Measurements from ENCODE around the gene ANGEL1. TPM values are rescaled to one million over a fixed set of nuclear protein-coding genes. Genes with fewer than 3 reads are reported as not detected.
A peak's percentile ranks its signal among the peaks of the same experiment; 100 is the strongest.

ANGEL1 gene, protein sequence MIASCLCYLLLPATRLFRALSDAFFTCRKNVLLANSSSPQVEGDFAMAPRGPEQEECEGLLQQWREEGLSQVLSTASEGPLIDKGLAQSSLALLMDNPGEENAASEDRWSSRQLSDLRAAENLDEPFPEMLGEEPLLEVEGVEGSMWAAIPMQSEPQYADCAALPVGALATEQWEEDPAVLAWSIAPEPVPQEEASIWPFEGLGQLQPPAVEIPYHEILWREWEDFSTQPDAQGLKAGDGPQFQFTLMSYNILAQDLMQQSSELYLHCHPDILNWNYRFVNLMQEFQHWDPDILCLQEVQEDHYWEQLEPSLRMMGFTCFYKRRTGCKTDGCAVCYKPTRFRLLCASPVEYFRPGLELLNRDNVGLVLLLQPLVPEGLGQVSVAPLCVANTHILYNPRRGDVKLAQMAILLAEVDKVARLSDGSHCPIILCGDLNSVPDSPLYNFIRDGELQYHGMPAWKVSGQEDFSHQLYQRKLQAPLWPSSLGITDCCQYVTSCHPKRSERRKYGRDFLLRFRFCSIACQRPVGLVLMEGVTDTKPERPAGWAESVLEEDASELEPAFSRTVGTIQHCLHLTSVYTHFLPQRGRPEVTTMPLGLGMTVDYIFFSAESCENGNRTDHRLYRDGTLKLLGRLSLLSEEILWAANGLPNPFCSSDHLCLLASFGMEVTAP
- total RNA-seq (2014; rRNA removed; shearing (Covaris generic)) = 3.0 and 4.7 TPM in 2 replicates

DNA sequence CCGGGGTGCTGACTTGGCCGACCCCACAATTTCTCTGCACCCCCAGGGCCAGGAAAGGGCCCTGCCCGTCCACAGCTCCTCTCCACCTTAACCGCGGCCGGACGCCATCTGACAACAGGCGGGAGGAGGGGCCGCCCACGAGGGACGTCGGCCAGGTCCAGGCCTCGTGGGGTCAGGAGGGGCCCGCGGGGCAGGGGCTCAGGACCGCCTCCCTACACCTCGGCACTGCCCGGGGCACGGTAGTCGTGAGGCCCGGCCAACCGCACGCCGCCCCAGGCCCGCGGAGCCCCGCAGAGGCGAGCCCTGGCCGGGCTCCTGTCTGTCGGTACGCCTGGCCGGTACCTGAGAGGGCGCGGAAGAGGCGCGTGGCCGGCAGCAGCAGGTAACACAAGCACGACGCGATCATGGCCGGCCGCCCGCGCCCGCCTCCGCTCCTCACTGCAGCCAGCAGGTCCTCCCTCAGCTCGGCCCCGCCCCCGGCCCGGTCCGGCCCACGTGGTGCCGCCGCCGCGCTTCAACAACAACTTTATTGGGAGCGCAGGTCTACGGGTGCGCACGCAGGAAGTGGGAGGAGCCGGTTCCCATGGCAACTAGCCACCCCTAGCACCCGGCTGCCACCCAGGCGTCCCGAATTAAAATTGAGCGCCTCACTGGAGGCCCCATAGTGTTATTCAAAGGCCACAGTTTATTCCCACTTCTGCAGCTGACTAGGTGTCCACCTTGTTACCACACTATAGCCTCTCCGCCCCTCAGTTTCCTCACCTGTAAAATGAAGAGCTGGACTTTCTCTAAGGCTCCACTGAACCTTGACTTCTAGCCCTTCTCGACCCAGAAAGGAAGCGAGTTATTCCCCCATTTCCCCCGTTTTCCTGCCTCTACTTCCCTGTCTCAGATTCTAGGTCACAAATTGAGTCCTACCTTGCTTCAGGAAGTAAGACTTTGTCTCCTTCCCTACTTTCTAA, at the start of gene ANGEL1:
TSS of gene ANGEL1 (minus strand) at position 461 of the 962 bp plus-strand sequence. CDS start at position 406, 55 bp downstream.
- peak within 1 kb of the TSS; percentile 7; the same call in 1 of the 2 replicates for H3K27ac ChIP-seq
- peak; percentile 85 to 90 for DNase-seq (ENCODE audit: low read depth in 1 of 2, low spot score in 2 of 2)
- H3K36me3 ChIP-seq = peaks cover 2% of the 10 kb centered on the region; the same call in 1 of the 2 replicates
- no peaks in the 10 kb centered on the region for H3K9me3 ChIP-seq (replicated peaks)
- H3K4me1 ChIP-seq (replicated peaks) = peaks cover 19% of the 10 kb centered on the region
- peak within 1 kb of the TSS; percentile 74 for H3K4me3 ChIP-seq
- H3K27me3 ChIP-seq (replicated peaks) = no peaks in the 10 kb centered on the region

DNA sequence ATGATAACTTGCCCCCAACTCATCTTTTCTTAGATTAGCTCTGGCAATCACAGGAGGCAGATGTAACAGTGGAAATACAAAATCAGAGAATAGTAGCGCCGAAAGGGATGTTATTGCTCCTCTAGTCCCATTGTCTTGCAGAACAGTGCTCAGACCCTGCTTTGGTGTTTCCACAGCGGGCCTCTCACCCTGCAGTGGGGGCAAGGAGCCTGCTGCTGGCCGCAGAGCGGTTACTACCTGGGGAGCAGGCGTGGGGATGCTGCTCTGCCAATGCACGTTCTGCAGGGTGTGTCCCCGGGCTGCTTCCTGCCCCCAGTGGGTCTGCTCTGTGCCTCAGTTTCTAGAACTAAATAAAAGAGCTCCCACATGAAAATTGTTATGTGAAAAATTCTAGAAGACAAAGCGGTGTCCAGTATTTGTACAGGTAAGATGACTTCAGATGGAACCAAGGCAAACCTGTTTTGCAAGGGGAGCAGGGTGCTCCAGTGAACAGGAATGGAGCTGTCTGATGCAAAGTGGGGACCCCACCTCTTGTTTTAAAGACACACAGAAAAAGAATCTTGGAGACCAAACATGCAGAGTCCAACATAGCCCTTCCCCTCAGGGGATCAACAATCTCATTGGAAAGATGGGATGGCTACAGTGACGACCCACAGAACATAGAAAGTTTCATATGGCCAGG, 49.0 kb upstream of the ANGEL1 start:
- Histone ChIP-seq H3K4me3 (no peak overlapping the region), H3K4me1 (replicated peaks) (no peaks in the 10 kb centered on the region), H3K9me3 (replicated peaks) (no peaks in the 10 kb centered on the region), H3K27ac (no peak overlapping the region), H3K36me3 (no peaks in the 10 kb centered on the region), H3K27me3 (replicated peaks) (peaks cover 34% of the 10 kb centered on the region)
- DNase-seq (ENCODE audit: low read depth in 1 of 2, low spot score in 2 of 2) = no peak

DNA sequence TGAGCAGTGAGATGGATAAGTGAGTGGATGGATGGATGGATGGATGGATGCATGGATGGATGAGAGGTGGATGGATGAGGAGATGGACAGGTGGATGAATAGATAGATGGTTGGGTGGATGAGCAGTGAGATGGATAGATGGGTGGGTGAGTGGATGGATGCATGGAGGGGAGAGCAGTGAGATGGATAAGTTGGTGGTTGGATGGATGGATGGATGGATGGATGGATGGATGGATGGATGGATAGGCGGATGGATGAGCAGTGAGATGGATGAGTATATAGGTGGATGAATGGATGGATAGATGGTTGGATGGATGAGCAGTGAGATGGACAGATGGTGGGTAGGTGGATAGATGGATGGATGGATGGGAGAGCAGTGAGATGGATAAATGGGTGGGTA, 44.1 kb upstream of the ANGEL1 start:
- H3K4me3 ChIP-seq = no peak overlapping the region
- no peak for DNase-seq (ENCODE audit: low read depth in 1 of 2, low spot score in 2 of 2)
- H3K9me3 ChIP-seq (replicated peaks) = no peaks in the 10 kb centered on the region
- H3K4me1 ChIP-seq (replicated peaks) = no peaks in the 10 kb centered on the region
- H3K36me3 ChIP-seq = no peaks in the 10 kb centered on the region
- H3K27ac ChIP-seq = no peak overlapping the region
- H3K27me3 ChIP-seq (replicated peaks) = peaks cover 26% of the 10 kb centered on the region

DNA sequence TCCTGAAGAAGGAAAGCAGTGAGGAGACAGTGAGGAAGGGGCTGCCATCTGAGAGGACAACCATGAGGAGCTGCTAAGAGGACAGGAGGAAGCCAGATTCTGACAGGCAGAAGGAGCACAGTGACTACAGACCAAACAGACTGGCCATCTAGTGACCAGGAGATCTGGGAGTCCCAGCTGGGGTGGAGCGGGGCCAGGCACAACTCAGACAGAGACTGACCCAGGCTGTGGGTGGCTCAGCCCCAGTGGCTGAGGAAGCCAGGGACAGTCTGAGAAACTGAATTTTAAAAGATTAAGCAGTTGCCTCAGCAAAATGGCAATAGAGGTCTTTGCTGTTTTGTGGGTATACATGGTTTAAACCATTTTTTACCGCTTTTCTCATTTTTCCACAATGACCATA, 42.4 kb upstream of the ANGEL1 start:
- Histone ChIP-seq H3K36me3 (no peaks in the 10 kb centered on the region), H3K4me3 (no peak overlapping the region), H3K27ac (no peak overlapping the region), H3K27me3 (replicated peaks) (peaks cover 13% of the 10 kb centered on the region; the same call in 1 of the 2 replicates), H3K9me3 (replicated peaks) (no peaks in the 10 kb centered on the region), H3K4me1 (replicated peaks) (no peaks in the 10 kb centered on the region)
- DNase-seq (ENCODE audit: low read depth in 1 of 2, low spot score in 2 of 2) = no peak

DNA sequence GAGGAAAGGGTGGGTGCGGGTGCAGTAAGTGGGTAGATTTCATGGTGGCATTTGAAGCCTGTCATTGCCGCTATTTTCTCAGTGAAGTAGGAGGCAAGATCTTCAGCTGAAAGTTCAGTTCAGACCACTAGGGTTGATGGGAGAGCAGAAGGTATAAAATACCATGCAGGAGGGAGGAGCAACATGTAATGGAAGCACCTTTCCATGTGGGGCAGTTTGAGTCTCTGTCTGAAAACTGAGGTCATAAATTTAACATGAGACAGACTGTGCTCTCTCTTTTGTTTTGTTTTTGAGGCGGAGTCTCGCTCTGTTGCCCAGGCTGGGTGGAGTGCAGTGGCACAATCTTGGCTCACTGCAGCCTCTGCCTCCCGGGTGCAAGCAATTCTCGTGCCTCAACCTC, 36.2 kb upstream of the ANGEL1 start:
- Histone ChIP-seq H3K4me3 (no peak overlapping the region), H3K9me3 (replicated peaks) (no peaks in the 10 kb centered on the region), H3K4me1 (replicated peaks) (no peaks in the 10 kb centered on the region), H3K27ac (no peak overlapping the region), H3K36me3 (no peaks in the 10 kb centered on the region), H3K27me3 (replicated peaks) (no peaks in the 10 kb centered on the region; the same call in 1 of the 2 replicates)
- no peak for DNase-seq (ENCODE audit: low read depth in 1 of 2, low spot score in 2 of 2)

DNA sequence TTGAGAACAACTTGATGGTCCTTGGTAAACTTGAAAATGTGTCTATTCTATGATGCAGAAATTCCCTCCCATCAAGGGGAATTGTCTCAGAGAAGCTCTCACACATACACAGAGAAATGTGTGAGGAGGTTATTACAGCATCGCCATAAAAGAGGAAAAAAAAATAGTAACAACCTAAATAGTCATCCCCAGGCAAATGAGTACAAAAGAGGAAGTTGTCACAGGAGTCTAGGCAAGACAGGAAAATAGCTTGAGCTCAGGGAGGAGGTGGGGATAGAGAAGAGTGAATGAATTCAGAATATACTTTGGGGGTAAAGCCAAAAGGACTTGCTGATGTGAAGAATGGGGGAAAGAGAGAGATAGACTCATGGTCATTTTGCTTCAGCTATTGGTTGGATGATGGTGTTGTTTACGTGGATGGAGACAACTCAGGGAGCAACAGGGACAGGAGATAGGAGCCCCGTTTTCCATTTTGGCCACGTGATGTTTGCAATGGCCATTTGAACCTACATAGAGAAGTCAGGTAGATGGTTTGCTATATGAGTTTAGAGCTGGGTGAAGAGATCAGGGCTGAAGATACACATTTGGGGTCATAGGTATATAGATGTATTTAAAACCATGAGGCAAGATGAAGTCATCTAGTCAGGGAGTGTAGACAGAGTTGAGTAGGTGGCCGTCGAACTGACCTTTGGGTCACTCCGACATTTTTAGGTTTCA, 33.8 kb upstream of the ANGEL1 start:
- Histone ChIP-seq H3K4me1 (replicated peaks) (no peaks in the 10 kb centered on the region), H3K36me3 (no peaks in the 10 kb centered on the region), H3K4me3 (no peak overlapping the region), H3K27ac (no peak overlapping the region), H3K27me3 (replicated peaks) (no peaks in the 10 kb centered on the region; the same call in 1 of the 2 replicates), H3K9me3 (replicated peaks) (no peaks in the 10 kb centered on the region)
- DNase-seq (ENCODE audit: low read depth in 1 of 2, low spot score in 2 of 2) = no peak

DNA sequence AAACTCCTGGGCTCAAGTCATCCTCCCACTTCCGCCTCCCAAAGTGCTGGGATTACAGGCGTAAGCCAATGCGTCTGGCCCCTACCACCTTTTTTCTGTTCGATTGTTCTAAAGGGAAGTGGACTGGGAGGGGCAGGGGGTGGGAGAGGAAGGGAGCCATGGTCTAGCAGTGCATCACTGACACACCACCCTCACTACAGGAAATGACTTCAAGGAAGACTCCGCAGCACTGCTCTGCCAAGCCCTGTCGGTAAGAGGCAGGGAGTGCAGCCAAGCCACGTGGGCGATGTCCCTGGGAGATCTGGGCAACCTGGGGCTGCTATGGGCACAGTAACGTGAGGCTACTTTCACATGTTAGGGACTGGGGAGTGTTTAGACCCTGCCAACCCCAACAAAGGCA, 31.5 kb upstream of the ANGEL1 start:
- no peaks in the 10 kb centered on the region for H3K36me3 ChIP-seq
- H3K27me3 ChIP-seq (replicated peaks) = peaks cover 2% of the 10 kb centered on the region; the same call in 1 of the 2 replicates
- H3K4me3 ChIP-seq = no peak overlapping the region
- no peak overlapping the region for H3K27ac ChIP-seq
- no peaks in the 10 kb centered on the region for H3K4me1 ChIP-seq (replicated peaks)
- no peaks in the 10 kb centered on the region for H3K9me3 ChIP-seq (replicated peaks)
- DNase-seq (ENCODE audit: low read depth in 1 of 2, low spot score in 2 of 2) = no peak

DNA sequence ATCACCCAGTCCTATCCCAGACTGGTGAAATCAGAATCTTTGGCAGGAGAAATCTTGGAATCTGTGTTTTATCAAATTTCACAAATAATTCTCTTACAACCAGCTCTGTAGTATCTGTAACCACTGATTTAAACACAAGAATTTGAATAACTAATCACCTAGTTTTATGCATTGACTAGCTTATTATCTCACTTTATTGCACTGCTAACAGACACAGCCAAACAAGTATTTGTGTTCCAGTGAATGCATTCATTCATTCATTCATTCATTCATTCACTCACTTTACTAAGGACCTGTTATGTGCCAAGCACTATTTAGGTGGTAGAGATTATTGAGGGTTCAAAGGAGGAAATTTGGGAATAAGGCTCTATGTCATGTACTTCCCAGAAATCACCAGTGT, 29.7 kb upstream of the ANGEL1 start:
- DNase-seq (ENCODE audit: low read depth in 1 of 2, low spot score in 2 of 2) = no peak
- H3K9me3 ChIP-seq (replicated peaks) = no peaks in the 10 kb centered on the region
- no peak overlapping the region for H3K27ac ChIP-seq
- no peaks in the 10 kb centered on the region for H3K4me1 ChIP-seq (replicated peaks)
- no peak overlapping the region for H3K4me3 ChIP-seq
- H3K36me3 ChIP-seq = no peaks in the 10 kb centered on the region
- H3K27me3 ChIP-seq (replicated peaks) = peaks cover 13% of the 10 kb centered on the region

DNA sequence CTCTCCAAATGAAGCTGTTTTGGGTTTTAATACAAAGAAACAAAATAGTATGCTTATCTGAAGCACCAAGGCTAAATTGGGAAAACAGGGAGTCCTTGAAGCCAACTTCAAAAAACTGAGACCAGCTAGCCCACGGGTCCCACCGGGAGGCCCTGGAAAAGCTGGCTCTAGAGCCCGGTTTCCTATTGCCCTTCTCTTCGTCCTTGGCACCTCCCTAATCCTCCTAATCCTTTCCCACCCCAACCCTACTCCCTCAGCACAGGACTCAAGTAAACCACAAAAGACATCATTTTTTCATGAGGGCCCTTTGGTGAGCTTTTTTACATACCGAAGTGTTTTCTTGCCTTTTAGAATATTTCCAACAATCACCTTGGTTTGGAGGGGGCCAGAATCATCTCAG, 24.8 kb upstream of the ANGEL1 start:
- no peaks in the 10 kb centered on the region for H3K9me3 ChIP-seq (replicated peaks)
- no peaks in the 10 kb centered on the region for H3K4me1 ChIP-seq (replicated peaks)
- H3K27ac ChIP-seq = no peak overlapping the region
- H3K4me3 ChIP-seq = no peak overlapping the region
- no peaks in the 10 kb centered on the region for H3K36me3 ChIP-seq
- no peak for DNase-seq (ENCODE audit: low read depth in 1 of 2, low spot score in 2 of 2)
- peaks cover 23% of the 10 kb centered on the region for H3K27me3 ChIP-seq (replicated peaks)

DNA sequence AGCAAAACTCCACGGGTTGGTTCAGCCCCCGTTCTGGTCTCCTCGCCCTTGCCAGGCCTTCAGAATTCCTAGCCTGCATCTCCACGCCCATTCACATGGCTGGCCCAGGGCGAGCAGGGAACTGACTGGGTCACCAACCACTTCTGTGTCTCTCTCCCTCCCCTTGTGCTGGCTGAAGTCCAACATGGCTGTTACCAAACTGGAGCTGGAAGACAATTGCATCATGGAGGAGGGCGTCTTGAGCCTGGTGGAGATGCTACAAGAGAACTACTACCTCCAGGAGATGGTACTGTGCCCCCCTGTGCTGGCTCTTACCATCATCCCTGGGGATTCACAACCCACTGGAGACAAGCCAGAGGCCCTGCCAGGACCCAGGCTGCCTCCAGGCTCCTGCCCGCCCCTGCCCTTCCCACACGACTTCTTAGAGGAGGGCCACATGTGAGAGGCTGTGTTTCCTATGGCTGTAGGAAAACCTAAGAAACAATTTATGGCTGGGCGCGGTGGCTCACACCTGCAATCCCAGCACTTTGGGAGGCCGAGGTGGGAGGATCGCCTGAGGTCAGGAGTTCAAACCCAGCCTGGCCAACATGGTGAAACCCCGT, 23.4 kb upstream of the ANGEL1 start:
- no peak overlapping the region for H3K4me3 ChIP-seq
- DNase-seq (ENCODE audit: low read depth in 1 of 2, low spot score in 2 of 2) = no peak
- no peaks in the 10 kb centered on the region for H3K9me3 ChIP-seq (replicated peaks)
- no peaks in the 10 kb centered on the region for H3K36me3 ChIP-seq
- peaks cover 23% of the 10 kb centered on the region for H3K27me3 ChIP-seq (replicated peaks)
- H3K27ac ChIP-seq = no peak overlapping the region
- H3K4me1 ChIP-seq (replicated peaks) = no peaks in the 10 kb centered on the region

DNA sequence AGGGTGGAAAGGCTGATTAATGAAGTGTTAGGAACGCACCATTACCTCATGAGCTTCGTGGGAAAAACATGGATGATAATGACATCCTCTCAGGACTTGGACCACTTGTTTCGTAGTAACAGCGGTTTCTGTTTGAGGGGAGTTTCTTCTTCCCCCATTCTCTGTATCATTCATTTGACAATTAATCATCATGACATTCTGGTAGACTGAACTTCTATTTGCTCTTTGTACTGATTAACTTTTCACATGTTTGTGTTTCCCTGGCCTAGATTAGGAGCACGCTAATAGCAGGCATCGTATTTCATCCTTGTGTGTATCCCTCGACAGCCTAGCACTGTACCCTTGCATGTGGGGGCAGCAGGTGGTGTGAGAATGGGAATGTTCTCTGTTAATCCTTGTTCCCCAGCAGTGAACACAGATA, 21.6 kb upstream of the ANGEL1 start:
- no peak overlapping the region for H3K27ac ChIP-seq
- DNase-seq (ENCODE audit: low read depth in 1 of 2, low spot score in 2 of 2) = no peak
- H3K27me3 ChIP-seq (replicated peaks) = peaks cover 21% of the 10 kb centered on the region
- no peaks in the 10 kb centered on the region for H3K36me3 ChIP-seq
- no peaks in the 10 kb centered on the region for H3K9me3 ChIP-seq (replicated peaks)
- no peaks in the 10 kb centered on the region for H3K4me1 ChIP-seq (replicated peaks)
- no peak overlapping the region for H3K4me3 ChIP-seq

DNA sequence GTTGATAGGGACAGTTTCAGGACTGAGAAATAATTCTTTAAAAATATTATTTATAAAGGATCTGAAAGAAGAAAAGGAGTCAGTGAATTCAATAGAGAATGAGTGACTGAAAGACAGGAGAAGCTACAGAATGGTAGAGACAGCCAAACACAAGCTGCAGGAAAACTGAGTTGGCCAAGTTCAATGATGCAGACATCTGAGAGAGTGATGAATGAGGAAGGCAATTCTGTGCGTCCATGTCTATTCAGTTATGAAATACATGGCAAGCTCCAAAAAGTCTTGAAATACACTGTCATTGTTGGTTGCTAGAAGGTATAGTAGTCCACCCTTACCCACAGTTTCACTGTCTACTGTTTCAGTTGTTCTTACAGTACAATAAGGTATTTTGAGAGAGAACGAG, 20.3 kb upstream of the ANGEL1 start:
- Histone ChIP-seq H3K27ac (no peak overlapping the region), H3K9me3 (replicated peaks) (no peaks in the 10 kb centered on the region), H3K36me3 (no peaks in the 10 kb centered on the region), H3K4me1 (replicated peaks) (no peaks in the 10 kb centered on the region), H3K4me3 (no peak overlapping the region), H3K27me3 (replicated peaks) (peaks cover 9% of the 10 kb centered on the region; the same call in 1 of the 2 replicates)
- DNase-seq (ENCODE audit: low read depth in 1 of 2, low spot score in 2 of 2) = no peak
